Gastrocnemius medialis (tissue), 4 donors: ENCODE results near the gene TIPARP. TPM values are rescaled to one million over a fixed set of nuclear protein-coding genes. Genes with fewer than 3 reads are reported as not detected.

ENCODE experiments used
- ATAC-seq, 2 donors: fragments of 150-250 bp; one replicate each; pipeline ENCODE4 v1.9.1; 2016
- DNase-seq, 2 donors: peaks; one replicate each; pipeline ENCODE4 v3.0.0-alpha.2; 2019
- H3K27ac ChIP-seq, 4 donors: fragments of 200-600 bp; sonication (generic); 1 replicate in 1 of 4; 2 replicates in 3 of 4; pipeline ENCODE4 v1.5.1; 2016 to 2018; ENCODE audit warnings: mild to moderate bottlenecking in 2 of 4, moderate library complexity in 1 of 4
- H3K27me3 ChIP-seq, 3 donors: fragments of 200-600 bp; sonication (generic) in 2 of 3; 1 replicate in 1 of 3; 2 replicates in 2 of 3; pipeline versions ENCODE4 v1.5.1 to v1.6.0; 2016 to 2019; ENCODE audit warnings: mild to moderate bottlenecking in 1 of 3, moderate library complexity in 1 of 3
- H3K36me3 ChIP-seq, 2 donors: fragments of 200-600 bp; sonication (generic) in 1 of 2; one replicate each; pipeline ENCODE4 v1.5.1; 2017 to 2018
- H3K4me1 ChIP-seq, 2 donors: fragments of 200-600 bp; sonication (generic) in 1 of 2; one replicate each; pipeline ENCODE4 v1.5.1; 2016 to 2017; ENCODE audit warnings: mild to moderate bottlenecking in 2 of 2
- H3K4me3 ChIP-seq, 4 donors: fragments of 200-600 bp; sonication (generic) in 3 of 4; 1 replicate in 1 of 4; 2 replicates in 3 of 4; pipeline ENCODE4 v1.5.1; 2016 to 2019; ENCODE audit warnings: mild to moderate bottlenecking in 2 of 4
- H3K9me3 ChIP-seq, 3 donors: fragments of 200-600 bp; sonication (generic) in 2 of 3; 1 replicate in 1 of 3; 2 replicates in 2 of 3; pipeline ENCODE4 v1.5.1; 2016 to 2019
- CTCF ChIP-seq, 5 experiments: fragments of 450-650 bp in 3 of 5; fragments of 200-600 bp in 2 of 5; sonication (generic) in 2 of 5; IDR thresholded peaks in 4 of 5; conservative IDR thresholded peaks in 1 of 5; 1 replicate in 4 of 5; 2 replicates in 1 of 5; pipeline ENCODE4 v1.5.1; 2016 to 2019; ENCODE audit warnings: antibody characterized with exemption in 5 of 5, mild to moderate bottlenecking in 3 of 5, moderate library complexity in 3 of 5
- POLR2A ChIP-seq, 2 donors: fragments of 450-650 bp; IDR thresholded peaks; one replicate each; pipeline ENCODE4 v1.6.1; 2017; ENCODE audit warnings: antibody characterized with exemption in 2 of 2, mild to moderate bottlenecking in 2 of 2, moderate library complexity in 2 of 2
- in situ Hi-C, 4 donors: fragments of 200-750 bp; cut with MboI; loops; one replicate each; pipeline versions ENCODE4 v1.15.0 to v1.8.0; 2017; ENCODE audit warnings: low sequenced_read_pairs in 4 of 4
- intact Hi-C: fragments of 100-400 bp; cut with DNase I; formaldehyde crosslinking; loops from one replicate; pipeline ENCODE4 v1.15.1; 2023; ENCODE audit warnings: low total_unique reads
- total RNA-seq, 4 donors: library from RNA; depleted of rRNA; stranded (reverse); fragments of >200 nt; gene quantifications; one replicate each; pipeline versions ENCODE4 v1.1.0 to v1.2.3, GENCODE V29; 2016

Gene TIPARP
- total RNA-seq, 4 donors from 2014 or later = 16.0 to 50.2 (median 31.7) TPM

- intact Hi-C loops (no loop called here), in situ Hi-C loops (no loop called here)
- DNase-seq (no peak), ATAC-seq (no peak)
- H3K27ac ChIP-seq = no peak overlapping the region
- H3K36me3 ChIP-seq = no peaks in the 10 kb centered on the region
- no peaks in the 10 kb centered on the region for H3K4me1 ChIP-seq
- no peaks in the 10 kb centered on the region for H3K27me3 ChIP-seq
- no peak for TF ChIP-seq CTCF (IDR thresholded peaks at IDR 0.05 in 4 of 5, conservative IDR thresholded peaks at IDR 0.05 in 1 of 5)
- H3K9me3 ChIP-seq = no peaks in the 10 kb centered on the region
- no peak overlapping the region for H3K4me3 ChIP-seq
These were observed 15.1 kb upstream of the TIPARP start for GRCh38 chr3:156659260-156659659.

- intact Hi-C loops (no loop called here), in situ Hi-C loops (loop anchor here in 2 of 4 donors (10.0 kb wide), 1 partner anchor 106 kb away; the partner anchor contains the start of gene SSR3 (in 2 of the 2))
- no peak for TF ChIP-seq CTCF (IDR thresholded peaks at IDR 0.05 in 4 of 5, conservative IDR thresholded peaks at IDR 0.05 in 1 of 5)
- TF ChIP-seq POLR2A (IDR thresholded peaks at IDR 0.05) = no peak
- Histone ChIP-seq H3K4me1 (peaks cover 0 to 5% of the 10 kb centered on the region in 2 donors), H3K4me3 (no peak overlapping the region), H3K36me3 (no peaks in the 10 kb centered on the region), H3K27ac (no peak overlapping the region), H3K27me3 (no peaks in the 10 kb centered on the region), H3K9me3 (no peaks in the 10 kb centered on the region)
- DNase-seq = no peak
- no peak for ATAC-seq
These were observed 13.2 kb upstream of the TIPARP start for GRCh38 chr3:156661155-156661554.

GRCh38 chr3:156664011-156664830 is 10.2 kb upstream of the TIPARP start:
- in situ Hi-C loops (loop anchor here in 2 of 4 donors (10.0 kb wide), 1 partner anchor 109 kb away; the partner anchor contains the start of gene SSR3 (in 2 of the 2)), intact Hi-C loops (no loop called here)
- ATAC-seq (no peak), DNase-seq (no peak)
- Histone ChIP-seq H3K36me3 (no peaks in the 10 kb centered on the region), H3K9me3 (no peaks in the 10 kb centered on the region), H3K27me3 (no peaks in the 10 kb centered on the region), H3K4me1 (peaks cover 0 to 5% of the 10 kb centered on the region in 2 donors), H3K4me3 (no peak overlapping the region), H3K27ac (no peak overlapping the region)
- no peak for TF ChIP-seq POLR2A (IDR thresholded peaks at IDR 0.05)
- no peak for TF ChIP-seq CTCF (IDR thresholded peaks at IDR 0.05 in 4 of 5, conservative IDR thresholded peaks at IDR 0.05 in 1 of 5)

- DNase-seq = no peak
- no peak for ATAC-seq
- Histone ChIP-seq H3K4me1 (peaks cover 0 to 5% of the 10 kb centered on the region in 2 donors), H3K4me3 (no peak overlapping the region), H3K9me3 (no peaks in the 10 kb centered on the region), H3K27ac (no peak overlapping the region), H3K27me3 (no peaks in the 10 kb centered on the region), H3K36me3 (no peaks in the 10 kb centered on the region)
- intact Hi-C loops (no loop called here), in situ Hi-C loops (loop anchor here in 2 of 4 donors (10.0 kb wide), 1 partner anchor 110 kb away; the partner anchor contains the start of gene SSR3 (in 2 of the 2))
- TF ChIP-seq CTCF (IDR thresholded peaks at IDR 0.05 in 4 of 5, conservative IDR thresholded peaks at IDR 0.05 in 1 of 5) (no peak), POLR2A (IDR thresholded peaks at IDR 0.05) (no peak)
These were observed 9.6 kb upstream of the TIPARP start for GRCh38 chr3:156664831-156665178.
